HG03196 (cell line): ENCODE results near the gene AATF.

Source experiments
- ATAC-seq: cut with Tn5 transposase; IDR thresholded peaks from one replicate; pipeline ENCODE4 v1.9.1; 2021; ENCODE audit not compliant: unreplicated experiment

The AATF gene, protein sequence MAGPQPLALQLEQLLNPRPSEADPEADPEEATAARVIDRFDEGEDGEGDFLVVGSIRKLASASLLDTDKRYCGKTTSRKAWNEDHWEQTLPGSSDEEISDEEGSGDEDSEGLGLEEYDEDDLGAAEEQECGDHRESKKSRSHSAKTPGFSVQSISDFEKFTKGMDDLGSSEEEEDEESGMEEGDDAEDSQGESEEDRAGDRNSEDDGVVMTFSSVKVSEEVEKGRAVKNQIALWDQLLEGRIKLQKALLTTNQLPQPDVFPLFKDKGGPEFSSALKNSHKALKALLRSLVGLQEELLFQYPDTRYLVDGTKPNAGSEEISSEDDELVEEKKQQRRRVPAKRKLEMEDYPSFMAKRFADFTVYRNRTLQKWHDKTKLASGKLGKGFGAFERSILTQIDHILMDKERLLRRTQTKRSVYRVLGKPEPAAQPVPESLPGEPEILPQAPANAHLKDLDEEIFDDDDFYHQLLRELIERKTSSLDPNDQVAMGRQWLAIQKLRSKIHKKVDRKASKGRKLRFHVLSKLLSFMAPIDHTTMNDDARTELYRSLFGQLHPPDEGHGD

DNA sequence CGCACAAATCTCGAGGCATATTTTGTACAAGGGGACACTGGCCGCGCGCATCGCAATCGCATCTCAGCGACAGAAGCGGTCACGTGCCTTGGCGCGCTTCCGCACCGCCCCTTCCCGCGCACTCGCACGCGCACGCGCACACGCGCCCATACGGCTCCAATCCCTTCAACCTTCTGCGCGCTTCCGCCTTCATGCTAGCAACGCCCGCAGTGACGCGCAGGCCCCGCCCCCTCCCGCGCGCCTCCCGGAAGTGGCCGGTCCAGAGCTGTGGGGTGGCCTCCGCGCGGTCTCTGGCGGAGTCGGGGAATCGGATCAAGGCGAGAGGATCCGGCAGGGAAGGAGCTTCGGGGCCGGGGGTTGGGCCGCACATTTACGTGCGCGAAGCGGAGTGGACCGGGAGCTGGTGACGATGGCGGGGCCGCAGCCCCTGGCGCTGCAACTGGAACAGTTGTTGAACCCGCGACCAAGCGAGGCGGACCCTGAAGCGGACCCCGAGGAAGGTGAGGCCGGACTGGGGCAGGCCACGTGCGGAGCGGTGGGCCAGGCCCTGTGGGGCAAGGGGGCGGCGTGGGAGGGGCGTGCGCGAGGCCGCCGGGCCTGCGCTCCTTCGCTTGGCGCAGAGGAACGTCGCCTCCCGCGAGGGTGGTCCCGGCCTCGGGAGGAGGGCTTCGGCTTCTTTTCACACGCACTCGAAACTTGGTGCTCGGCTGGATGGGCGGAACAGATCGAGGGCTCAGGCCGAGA, at the start of gene AATF:
TSS of gene AATF (plus strand) at position 238 of the 744 bp plus-strand sequence. CDS start at position 410, 172 bp downstream.
- ATAC-seq = peak; percentile 91

DNA sequence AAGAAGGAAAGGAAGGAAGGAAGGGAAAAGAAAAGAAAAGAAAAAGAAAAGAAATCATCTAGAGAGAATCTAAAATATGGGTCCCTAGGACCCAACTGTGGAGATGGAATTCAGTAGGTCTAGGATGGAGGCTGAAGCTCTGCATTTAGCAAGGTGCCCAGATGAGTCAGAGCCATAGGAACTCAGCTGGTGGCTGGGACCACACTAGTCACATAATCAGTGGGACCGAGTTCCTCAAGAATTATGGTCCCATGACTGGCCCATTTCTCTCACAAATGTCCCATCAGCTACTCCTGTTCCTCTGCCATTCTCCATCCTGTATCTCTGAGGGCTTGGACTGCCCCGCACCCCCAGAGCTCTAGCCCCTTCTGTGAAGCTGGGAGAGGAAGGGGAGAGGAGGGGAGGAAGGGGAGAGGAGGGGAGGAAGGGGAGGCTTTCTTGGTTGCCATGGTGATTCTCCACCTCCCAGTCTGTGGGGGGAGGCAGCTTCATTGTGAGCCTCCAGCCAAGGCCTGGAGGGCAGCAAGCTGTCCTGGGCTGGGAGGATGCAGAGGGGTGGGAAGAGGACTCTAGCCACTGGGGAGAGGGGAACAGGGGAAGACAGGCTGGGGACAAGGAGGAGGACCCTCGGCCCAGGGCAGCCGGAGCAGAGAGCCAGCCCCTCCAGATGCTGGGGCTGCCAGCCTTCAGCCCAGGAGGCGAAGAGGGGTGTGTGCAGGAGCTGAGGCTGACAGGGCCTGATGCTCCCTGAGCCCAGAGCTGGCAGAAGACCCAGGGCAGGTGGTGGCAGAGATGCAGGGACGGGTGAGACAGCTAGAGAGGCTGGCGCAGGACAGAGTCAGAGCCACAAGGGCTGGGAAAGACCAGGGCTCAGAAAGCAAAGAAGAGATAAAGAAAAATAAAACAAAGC, 49.2 kb upstream of the AATF start:
- ATAC-seq = no peak

DNA sequence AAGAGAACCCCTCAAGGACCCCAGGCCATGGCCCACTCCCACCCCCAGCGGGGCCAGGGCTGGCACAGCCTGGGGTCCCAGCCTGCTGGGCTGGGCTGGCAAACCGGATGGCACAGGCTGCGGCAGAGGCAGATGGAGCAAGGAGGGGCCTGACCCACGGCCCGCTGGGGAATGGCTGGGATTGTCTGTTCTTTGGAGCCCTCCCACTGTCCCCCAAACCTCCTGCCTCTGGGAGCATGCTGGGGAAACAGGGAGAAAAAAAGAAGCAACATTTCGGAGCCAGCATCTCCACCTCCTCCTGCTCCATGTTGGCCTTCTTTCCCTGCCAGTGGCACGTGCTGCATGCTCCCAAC, 48.6 kb upstream of the AATF start:
- ATAC-seq = no peak

DNA sequence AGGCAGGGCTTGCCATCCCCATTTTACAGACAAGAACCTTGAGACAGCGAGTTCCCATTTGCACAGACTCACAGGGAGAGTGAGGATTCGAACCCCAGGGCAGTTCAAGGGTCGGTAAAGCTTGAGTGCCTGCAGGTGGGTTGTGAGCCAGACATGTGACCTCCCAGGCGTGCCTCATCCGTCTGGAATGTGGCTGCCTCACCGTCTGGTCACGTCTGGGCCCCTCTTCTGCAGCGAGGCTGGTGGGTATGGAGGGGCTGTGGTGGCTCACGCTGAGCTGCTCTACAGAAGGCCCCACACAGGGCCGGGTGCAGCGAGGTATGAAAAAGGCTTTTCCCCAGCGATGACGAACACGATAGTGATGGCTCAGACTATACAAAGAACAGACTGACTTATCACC, 47.2 kb upstream of the AATF start:
- no peak for ATAC-seq

DNA sequence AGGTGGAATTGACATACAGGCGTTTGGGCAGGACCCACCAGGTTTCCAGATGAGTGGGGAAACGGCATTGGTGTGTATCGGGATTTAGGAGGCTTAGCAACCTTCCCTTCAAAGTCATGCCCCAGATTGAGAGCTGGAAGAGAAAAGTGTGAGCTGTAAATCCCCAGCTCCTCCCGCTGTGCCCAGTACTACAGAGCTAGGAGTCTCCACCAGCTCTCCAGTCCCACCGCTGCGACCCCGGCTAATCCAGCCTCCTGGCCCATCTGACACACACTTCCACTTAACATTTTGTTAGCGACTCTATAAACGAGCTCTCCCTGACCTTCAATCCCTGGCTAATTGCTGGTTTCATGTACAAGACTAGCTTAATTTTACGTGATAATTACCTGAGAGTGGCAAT, 41.3 kb upstream of the AATF start:
- ATAC-seq = no peak

DNA sequence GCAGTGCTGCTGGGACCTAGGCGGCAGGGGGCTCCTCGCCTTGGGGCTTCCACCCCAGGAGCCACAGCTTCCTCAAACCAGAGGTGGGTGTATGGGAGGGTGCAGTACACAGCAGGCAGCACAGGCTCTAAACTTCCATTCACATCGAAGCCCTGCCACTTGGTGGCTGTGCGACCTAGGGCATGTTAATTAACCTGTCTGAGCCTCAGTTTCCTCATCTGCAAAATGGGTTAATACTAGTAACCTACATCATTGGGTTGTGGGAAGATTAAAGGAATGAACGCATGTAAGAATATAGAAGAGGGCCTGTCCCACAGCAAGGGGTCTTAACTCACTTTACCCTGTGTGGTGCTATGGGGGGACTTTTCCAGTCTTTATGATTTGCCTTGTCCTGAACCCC, 38.2 kb upstream of the AATF start:
- no peak for ATAC-seq

DNA sequence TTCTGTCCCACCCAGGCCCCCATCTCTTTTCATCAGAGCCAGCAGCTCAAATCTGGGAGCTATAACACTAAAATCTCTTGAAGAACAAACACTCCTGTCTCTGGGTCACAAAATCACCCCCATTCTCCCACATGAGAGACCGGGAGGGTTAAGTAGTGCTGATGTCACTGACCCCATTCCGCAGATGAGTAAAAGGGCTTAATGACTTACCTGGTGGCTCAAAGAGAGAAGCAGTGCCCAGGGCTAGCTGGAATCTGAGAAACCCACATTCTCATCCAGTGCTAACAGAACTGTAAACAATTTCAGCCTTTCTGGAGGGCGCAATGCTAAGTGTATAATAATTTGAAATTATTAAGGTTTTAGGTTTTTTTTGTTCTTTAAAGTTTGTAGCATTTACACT, 37.8 kb upstream of the AATF start:
- ATAC-seq = no peak

DNA sequence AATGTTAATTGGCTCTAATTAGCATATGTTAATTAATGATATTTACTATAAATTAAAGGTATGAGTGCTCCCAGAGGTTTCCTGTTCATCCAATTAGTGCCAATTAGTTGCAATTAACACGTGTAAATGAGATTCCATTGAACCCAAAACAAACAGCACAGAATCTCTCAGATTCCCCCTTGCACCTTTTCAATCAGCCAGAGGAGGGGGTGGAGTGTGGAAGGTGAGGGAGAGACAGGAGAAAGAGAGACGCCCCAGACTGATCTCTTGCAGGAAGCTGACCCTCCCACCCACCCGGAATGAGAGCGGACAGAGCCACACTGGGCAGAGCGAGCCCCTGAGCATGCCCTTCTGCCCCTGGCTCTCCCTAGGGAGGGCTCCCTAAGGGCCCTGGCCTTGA, 35.6 kb upstream of the AATF start:
- ATAC-seq = no peak

DNA sequence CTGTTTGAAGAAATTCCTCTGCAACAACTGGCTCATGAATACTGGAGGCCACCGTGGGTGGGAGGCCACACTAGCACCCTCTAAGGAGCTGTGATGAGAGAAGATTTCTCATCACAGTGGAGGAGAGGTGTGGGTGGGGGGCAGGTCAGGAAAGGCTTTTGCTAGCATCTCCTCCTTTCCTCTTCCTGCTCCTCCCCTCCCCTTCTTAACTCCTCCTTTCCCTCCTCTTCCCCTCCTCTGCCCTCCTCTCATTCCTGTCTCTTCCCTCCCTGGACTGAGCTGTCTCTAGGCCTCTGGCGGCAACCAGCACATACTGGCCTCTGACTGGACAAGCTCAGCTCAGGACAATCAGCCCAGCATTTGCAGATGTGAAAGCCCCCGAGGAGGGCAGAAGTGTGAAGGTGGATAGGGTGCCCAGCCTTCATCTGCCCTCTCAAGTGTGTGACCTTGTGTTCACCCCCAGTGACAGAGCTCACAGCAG, 30.5 kb upstream of the AATF start:
- ATAC-seq = no peak

DNA sequence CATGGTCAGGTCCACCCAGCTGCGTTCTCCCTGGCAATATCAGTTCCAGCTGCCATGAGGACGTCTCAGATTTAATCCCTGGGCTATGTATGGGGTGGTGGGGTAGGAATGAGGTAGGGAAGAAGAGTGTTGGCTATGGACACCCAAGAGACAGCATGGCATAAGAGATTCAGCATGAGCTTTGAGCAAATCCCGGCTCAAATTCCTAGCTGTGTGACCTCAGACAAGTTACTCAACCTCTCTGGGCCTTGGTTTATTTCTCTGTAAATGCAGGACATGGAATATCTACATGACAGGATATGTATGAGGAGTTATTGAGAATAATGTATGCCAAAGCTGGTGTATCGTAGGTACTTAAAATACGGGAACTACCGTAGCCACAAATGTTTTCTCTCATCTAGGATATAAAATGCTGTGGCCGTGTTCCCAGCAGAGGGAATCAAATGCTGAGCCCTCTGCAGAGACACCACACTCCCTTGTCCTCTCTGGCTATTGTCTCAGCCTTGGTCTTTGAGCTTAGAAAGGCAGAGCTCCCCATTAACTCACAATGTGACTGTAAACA, 29.3 kb upstream of the AATF start:
- no peak for ATAC-seq

DNA sequence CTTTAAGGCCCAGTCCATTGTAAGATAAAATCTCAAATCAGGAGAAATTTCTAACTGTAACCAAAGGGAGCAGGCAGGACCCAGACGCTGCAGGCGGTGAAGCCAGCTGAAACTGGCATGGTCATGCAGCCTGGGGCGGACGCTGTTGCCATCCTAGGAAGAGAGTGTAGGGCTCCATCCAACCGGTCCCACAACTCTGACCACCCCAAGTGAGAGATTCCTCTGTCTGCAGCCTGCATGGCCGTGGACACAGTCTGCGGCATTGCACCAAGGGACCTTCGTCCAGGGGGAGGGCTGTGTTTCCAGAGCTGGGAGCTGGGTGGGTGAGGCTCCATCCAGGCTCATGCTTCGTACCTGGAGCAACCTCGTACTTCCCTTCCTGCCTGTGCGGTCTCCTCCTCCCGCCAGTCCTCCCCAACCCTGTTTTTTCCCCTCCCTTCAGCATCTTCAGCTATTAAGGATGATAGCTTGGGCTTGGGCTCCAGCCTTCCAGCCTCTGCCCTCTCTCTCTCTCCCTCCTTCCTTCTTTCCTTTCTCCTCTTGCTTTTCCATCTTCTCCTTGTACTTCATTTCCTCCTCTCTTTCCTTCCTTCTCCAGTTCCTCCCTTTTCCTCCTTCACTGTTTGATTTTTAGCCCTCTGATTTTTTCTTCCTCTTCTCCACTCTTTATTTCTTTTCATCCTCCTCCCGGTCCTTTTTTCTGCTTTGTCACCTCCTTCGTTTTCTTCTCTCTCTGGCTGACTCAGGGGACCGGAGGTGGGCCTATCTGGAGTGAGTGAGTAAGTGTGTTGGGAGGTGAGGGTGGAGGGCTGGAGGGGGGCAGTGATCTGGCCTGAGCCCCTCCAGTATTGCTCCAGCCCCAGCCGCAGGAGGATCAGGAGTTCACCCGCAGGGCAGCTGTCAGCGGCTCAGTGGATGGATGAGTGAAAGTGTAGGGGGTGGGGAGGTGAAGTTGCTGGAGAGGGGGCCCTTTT, 28.4 kb upstream of the AATF start:
- ATAC-seq = no peak

DNA sequence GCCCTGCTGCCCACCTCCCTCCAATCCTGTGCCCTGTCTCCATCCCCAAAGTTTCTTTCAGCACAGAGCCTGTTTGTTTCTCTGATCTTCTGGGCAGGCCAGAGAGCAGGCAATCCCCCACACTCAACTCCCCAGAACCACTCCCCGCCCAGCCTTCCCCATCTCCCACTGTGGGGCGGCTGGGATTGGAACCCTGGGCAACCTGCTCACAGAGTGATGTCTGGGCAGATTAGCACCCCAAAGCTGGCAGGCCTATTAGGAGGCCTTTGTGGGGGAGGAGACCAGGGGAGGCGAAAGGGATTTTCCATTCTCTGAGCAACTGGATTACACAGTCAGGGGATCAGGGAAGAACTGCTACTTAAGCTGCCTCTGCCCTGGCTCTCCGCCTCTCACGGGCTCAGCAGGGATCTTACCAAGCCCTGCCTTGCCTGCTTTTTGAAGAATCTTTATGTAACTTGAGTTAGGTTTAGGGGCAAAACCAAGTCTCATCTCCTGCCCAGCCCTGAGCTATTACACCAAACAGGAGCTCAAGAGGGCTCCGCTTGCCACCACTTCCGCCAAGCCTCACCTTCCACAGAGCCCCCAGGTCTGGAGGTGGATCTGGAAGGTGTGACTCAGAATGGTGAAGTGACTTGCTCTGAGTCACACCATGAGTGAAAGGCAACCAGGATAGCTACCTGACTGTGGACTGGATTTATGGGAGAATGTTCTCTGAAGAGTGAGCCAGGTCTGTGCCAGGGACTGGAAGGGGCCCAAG, 27.5 kb upstream of the AATF start:
- no peak for ATAC-seq

DNA sequence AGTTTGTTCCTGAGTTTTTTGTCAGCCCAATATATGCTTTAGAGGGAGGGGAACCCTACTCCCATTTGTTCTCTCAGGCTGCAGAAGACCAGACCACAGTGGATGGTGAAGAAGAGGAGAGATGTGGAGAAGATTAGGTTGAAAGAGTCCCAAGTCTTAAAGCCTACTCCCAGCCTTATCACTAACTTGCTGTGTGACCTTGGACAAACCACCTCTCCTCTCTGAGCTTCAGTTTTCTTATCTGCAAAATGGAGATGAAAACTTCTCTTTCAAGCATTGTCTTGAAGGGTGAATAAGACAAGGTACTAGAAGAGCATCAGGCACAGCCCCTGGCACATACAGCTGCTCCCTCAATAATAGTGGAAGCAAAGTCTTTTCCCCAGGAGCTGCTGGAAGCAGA, 26.6 kb upstream of the AATF start:
- no peak for ATAC-seq

DNA sequence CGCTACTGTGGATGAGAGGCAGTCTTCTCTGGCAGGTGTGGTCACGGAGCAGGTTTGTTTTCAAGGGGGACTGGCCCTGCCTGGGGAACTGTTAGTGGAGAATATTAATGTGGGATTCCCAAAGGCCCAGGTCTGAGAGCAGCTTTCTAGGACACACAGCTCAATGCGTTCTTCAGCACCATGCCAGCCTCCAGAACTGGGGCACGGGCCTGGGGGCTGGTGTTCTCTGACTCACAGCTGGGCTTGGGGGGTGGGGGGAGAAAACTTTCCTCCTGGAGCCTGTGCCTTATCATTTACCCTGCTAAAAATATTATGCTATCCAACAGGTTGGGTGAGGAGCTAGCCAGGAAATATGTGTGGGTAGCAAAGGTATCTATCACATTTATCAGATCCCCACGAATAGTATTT, 24.9 kb upstream of the AATF start:
- ATAC-seq = no peak

DNA sequence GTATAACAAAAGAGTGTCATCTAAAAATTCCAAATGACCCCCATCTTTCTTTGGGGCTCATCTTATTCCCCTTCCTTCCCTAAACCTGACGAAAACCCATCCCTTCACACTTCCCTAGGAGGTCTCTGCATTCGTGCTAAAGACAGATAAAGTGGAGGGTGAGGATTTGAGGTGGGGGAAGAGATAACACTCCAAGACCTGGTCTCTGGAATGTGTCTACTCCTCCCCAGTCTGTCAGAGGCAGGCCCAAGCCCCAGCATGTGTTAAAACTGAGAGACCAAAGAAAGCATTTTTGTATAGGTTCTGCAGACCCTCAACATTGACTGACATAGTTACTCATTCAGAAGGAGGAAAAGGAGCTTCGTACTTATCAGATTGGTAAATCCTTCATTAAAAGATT, 22.5 kb upstream of the AATF start:
- ATAC-seq = no peak

DNA sequence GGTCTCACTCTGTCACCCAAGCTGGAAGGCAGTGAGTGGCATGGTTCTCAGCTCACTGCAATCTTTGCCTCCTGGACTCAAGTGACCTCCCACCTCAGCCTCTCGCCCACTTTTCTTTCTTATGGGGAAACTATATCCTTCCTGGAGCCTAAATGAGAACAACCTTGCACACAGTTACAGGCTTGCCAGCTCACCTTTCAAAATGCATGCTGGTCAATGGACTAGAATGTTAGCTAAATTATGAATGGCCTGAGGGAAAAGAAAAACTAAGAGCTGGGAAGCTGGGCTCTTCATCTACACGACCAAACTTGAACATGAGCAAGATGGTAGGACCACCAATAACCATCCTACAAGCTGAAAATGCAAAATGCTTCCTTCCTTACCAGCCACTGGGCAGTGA, 22.1 kb upstream of the AATF start:
- ATAC-seq = no peak

DNA sequence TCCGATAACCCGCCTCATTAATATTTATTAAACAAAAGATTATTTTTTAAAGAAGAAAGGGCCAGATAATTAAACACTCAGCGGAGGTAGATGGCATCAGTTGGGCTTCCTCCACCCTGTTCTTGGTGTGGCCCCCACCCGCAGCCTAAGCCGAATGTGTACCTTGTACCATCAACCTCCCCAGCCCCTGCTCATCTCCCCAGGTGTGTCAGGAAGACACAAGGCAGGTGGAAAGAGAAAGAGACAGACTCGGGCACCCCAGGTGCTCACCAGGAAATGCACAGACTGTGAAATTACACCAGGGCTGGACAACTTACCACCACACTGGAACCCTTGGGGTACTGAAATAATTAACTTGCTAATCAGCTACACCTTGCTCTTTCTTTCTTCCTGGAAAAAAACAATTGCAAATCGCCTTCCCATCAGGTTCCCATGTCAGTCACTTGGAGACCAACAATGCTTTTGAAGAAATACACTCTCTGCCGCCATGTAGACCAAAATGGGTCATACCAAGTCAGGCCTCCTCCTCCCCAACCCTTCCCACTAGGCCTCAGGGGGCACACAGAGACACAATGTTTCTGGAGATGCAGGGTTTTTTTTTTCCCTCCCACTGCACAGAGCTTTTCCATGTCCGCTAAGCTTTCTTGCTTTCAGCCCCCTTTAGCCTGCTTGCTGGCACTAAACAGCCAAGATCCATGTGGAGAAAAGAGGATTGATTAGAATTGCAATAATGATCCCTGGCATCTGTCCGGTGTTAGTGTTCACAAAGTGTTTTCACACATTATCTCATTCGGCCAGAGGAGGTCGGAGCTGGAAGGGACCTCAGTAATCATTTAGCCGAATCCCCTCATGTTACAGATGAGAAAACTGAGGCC, 20.0 kb upstream of the AATF start:
- ATAC-seq = no peak
